ENCODE data around the gene HOXC13. TPM values are rescaled to one million over a fixed set of nuclear protein-coding genes. Genes with fewer than 3 reads are reported as not detected.

HOXC13 gene
- total RNA-seq, 1 donor from 2014 or later = not detected

GRCh38 chr12:53970451-53970850 lies 31.8 kb downstream of the HOXC13 start:
- Histone ChIP-seq H3K36me3 (no peaks in the 10 kb centered on the region), H3K27ac (no peak overlapping the region), H3K4me1 (peaks cover 20% of the 10 kb centered on the region), H3K9me3 (no peaks in the 10 kb centered on the region), H3K27me3 (peaks cover 17% of the 10 kb centered on the region), H3K4me3 (no peak overlapping the region)
- TF ChIP-seq POLR2A (IDR thresholded peaks at IDR 0.05) = no peak
- no peak for DNase-seq (ENCODE audit: extremely low spot score in 2 of 2)
- intact Hi-C loops (cut with DNase I) = no loop called here

- Histone ChIP-seq H3K4me1 (peaks cover 20% of the 10 kb centered on the region), H3K4me3 (no peak overlapping the region), H3K27ac (no peak overlapping the region), H3K9me3 (no peaks in the 10 kb centered on the region), H3K36me3 (no peaks in the 10 kb centered on the region), H3K27me3 (peaks cover 19% of the 10 kb centered on the region)
- no peak for DNase-seq (ENCODE audit: extremely low spot score in 2 of 2)
- intact Hi-C loops (cut with DNase I) = no loop called here
- no peak for TF ChIP-seq POLR2AphosphoS5 (IDR thresholded peaks at IDR 0.05; ENCODE audit: insufficient read depth in 1 of 2, low read depth in 1 of 2)
- no peak for TF ChIP-seq CTCF (IDR thresholded peaks at IDR 0.05)
- no peak for TF ChIP-seq POLR2A (IDR thresholded peaks at IDR 0.05)
Measured at GRCh38 chr12:53971129-53971528, 32.5 kb downstream of the HOXC13 start.

GRCh38 chr12:53971686-53972085 lies 33.1 kb downstream of the HOXC13 start:
- intact Hi-C loops (cut with DNase I) = no loop called here
- Histone ChIP-seq H3K9me3 (no peaks in the 10 kb centered on the region), H3K4me3 (no peak overlapping the region), H3K36me3 (no peaks in the 10 kb centered on the region), H3K27me3 (peaks cover 19% of the 10 kb centered on the region), H3K27ac (no peak overlapping the region), H3K4me1 (peaks cover 20% of the 10 kb centered on the region)
- no peak for DNase-seq (ENCODE audit: extremely low spot score in 2 of 2)
- TF ChIP-seq POLR2AphosphoS5 (IDR thresholded peaks at IDR 0.05; ENCODE audit: insufficient read depth in 1 of 2, low read depth in 1 of 2) (no peak), POLR2A (IDR thresholded peaks at IDR 0.05) (no peak), CTCF (IDR thresholded peaks at IDR 0.05) (no peak)

GRCh38 chr12:53972152-53972702 lies 33.6 kb downstream of the HOXC13 start:
- Histone ChIP-seq H3K36me3 (no peaks in the 10 kb centered on the region), H3K27me3 (peaks cover 19% of the 10 kb centered on the region), H3K4me3 (no peak overlapping the region), H3K4me1 (peaks cover 20% of the 10 kb centered on the region), H3K9me3 (no peaks in the 10 kb centered on the region), H3K27ac (no peak overlapping the region)
- DNase-seq (ENCODE audit: extremely low spot score in 2 of 2) = no peak
- intact Hi-C loops (cut with DNase I) = no loop called here
- no peak for TF ChIP-seq POLR2A (IDR thresholded peaks at IDR 0.05)
- TF ChIP-seq CTCF (IDR thresholded peaks at IDR 0.05) = no peak
- no peak for TF ChIP-seq POLR2AphosphoS5 (IDR thresholded peaks at IDR 0.05; ENCODE audit: insufficient read depth in 1 of 2, low read depth in 1 of 2)

GRCh38 chr12:53972722-53973235 lies 34.1 kb downstream of the HOXC13 start, which contains the start of gene HOXC11:
HOXC11 (plus strand) TSS chr12:53973126; CDS start chr12:53973242, 116 bp downstream.
- Histone ChIP-seq H3K9me3 (no peaks in the 10 kb centered on the region), H3K4me3 (peak within 1 kb of the TSS; percentile 32 to 41), H3K27me3 (peaks cover 23% of the 10 kb centered on the region), H3K4me1 (peaks cover 20% of the 10 kb centered on the region), H3K36me3 (no peaks in the 10 kb centered on the region), H3K27ac (no peak within 1 kb of the TSS)
- intact Hi-C loops (cut with DNase I) = no loop called here
- no peak for DNase-seq (ENCODE audit: extremely low spot score in 2 of 2)
- TF ChIP-seq POLR2A (IDR thresholded peaks at IDR 0.05) = no peak
- no peak for TF ChIP-seq POLR2AphosphoS5 (IDR thresholded peaks at IDR 0.05; ENCODE audit: insufficient read depth in 1 of 2, low read depth in 1 of 2)
- no peak for TF ChIP-seq CTCF (IDR thresholded peaks at IDR 0.05)
